HG03159 (cell line): ENCODE measurements around the gene CXCL5.

Experiments used
- ATAC-seq: cut with Tn5 transposase; IDR thresholded peaks from one replicate; pipeline ENCODE4 v1.9.1; 2021; ENCODE audit warnings: mild to moderate bottlenecking, moderate library complexity; ENCODE audit not compliant: unreplicated experiment

CXCL5 gene

DNA sequence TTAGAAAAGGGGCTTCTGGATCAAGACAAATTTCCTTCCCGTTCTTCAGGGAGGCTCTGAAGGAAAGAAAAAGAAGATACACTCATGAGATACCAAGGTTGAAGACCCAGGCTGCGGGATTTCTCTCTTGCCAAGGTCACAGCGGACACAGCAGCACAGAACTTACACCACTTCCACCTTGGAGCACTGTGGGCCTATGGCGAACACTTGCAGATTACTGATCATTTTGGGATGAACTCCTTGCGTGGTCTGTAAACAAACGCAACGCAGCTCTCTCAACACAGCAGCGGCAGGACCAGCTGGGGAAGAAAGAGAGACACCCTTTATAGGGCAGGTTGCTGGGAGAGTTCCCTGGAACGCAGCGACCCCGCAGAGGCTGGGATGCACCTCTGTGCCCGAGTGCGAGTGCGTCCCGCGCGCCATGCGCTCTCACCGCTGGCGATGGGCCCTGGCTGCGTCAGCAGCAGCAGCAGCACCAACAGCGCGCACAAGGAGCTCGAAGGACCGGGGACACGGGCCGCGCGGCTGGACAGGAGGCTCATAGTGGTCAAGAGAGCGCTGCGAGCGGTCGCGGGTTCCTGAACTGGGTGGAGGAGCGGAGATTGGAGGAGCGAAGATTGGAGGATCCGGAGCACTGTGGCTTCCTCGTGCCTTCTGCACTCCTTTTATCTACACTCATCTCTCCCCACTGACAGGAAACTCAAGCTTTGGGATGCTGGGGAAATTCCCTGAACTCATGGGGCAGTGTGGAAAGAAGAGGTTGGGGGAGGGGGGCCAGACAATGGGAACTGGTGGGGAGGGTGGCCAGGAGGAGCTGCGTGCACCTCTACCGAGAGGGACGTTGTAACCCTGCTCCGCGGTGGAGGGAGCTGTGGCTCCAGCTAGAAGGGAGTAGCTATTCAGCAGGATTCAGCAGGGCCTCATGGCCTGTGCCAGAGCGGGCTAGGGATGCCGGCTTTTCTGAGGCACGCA is at the start of gene CXCL5:
Gene CXCL5 (minus strand): TSS at position 638 of the 972 bp plus-strand sequence. CDS start 96 bp downstream, at position 542.
- no peak for ATAC-seq

DNA sequence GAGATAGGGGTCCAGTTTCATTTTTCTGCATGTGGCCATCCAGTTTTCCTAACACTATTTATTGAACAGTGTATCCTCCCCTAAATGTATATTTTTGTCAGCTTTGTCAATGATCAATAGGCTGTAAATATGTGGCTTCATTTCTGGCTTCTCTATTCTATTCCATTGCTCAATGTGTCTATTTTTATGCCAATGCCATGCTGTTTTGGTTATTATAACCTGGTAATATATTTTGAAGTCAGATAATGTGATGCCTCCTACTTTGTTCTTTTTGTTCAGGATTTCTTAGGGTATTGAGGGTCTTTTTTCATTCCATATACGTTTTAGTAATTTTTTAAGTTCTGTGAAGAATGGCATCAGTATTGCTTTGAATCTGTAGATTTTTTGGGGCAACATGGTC is 48.7 kb upstream of the CXCL5 start:
- ATAC-seq: no peak

DNA sequence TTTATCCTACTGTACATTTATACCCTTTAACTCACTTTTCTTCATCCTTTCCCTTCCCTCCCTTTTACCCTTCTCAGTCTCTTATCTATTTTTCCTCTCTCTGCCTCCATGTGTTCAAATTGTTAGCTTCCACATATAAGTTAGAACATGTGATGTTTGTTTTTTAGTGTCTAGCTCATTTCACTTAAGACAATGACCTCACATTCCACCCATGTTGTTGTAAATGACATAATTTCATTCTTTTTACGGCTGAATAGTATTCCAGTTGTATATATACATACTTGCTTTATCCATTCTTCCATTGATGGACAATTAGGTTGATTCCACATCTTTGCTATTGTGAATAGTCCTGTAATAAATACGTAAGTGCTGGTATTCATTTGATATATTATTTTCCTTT is 47.3 kb upstream of the CXCL5 start:
- no peak for ATAC-seq

DNA sequence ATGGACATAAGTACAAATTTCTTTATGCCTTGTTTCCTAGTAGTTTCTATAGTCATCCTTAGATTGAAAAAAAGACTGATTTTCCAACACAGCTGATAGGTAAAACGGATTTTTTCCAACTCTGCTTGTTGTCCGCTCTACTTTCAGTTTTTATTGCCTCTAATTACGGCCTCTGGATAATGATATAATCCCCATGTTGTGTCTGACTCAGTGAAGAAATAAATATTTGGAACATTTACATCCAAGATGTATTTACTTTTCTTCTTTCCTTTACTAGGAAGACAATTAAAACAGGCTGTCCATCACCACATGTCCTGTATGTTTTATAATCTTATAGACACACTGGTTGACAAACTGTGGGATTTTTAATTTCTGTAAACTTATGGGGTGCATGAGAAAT is 46.8 kb upstream of the CXCL5 start:
- no peak for ATAC-seq

DNA sequence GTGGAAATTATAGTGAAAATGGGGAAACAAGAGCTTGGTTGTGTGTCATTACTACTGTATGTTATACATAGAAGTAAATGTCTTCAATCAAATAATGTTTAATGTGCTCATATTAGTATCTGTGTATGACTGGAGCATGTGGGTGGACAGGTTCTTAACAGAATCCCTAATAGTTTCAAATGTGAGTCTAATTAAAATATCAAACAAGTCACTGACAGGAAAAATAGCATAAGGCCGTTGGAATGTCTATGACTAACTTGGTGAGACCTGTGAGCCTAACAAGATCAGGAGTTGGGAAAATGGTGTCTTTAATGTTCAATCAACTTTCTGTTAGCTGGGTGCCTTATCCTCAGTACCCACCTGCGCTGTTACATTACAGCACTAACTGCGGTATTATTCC is 46.2 kb upstream of the CXCL5 start:
- no peak for ATAC-seq

DNA sequence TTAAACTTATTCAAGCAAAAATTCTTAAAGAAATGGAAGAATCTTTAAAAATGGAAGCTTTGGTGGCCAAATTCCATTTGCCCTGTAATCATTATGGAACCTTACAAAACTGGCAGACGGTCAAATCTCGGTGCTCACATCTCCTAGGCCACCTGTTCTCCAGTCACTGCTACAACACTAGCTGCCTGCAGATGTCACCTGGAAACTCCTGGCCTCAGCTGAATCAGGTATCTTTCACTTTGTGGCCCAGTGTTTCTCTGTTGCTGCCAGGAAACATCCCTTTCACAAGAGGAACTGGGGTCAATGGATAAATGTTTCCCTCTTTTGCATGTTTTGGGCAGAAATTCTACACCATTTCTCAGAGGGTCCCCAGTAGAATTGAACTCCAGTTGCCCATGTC is 44.2 kb upstream of the CXCL5 start:
- ATAC-seq: no peak

DNA sequence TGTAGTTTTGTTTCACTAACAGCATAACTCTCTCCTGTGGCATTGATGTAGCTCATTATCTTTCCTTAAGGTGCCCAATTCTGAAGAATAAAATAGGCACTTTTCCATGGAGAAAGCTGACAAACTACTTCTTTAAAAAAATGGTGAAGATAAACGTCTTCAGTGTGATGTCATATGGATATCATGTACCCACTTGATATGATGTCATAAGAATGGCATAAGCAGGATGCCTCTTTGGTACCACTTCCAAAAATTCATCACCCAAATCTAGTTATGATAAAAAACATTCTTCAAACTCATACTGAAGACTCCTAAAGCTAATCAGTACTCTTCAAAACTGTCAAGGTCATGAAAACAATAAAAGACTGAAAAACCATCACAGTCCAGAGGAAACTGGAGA is 42.9 kb upstream of the CXCL5 start:
- ATAC-seq: no peak

DNA sequence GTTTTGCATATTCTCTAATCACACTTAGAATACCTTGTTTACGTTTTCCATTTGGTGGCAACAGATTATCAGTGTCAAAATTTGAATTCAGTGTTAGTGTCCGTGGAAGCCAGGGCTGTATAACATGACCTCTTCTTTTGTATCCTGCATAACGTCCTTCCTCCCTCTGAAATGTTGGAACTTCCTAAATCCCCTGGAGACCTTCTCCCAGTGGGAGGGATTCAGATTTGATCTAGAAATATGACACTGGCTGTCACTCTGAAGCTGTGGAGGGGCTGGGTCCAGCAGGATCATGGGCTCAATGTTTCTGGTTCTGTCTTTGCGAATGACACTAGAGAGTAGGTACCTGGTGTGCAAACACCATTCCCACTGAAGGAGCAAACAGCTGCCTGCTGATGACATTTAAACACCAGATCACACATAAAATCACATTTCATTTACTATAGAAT is 40.9 kb upstream of the CXCL5 start:
- peak; percentile 3 for ATAC-seq

DNA sequence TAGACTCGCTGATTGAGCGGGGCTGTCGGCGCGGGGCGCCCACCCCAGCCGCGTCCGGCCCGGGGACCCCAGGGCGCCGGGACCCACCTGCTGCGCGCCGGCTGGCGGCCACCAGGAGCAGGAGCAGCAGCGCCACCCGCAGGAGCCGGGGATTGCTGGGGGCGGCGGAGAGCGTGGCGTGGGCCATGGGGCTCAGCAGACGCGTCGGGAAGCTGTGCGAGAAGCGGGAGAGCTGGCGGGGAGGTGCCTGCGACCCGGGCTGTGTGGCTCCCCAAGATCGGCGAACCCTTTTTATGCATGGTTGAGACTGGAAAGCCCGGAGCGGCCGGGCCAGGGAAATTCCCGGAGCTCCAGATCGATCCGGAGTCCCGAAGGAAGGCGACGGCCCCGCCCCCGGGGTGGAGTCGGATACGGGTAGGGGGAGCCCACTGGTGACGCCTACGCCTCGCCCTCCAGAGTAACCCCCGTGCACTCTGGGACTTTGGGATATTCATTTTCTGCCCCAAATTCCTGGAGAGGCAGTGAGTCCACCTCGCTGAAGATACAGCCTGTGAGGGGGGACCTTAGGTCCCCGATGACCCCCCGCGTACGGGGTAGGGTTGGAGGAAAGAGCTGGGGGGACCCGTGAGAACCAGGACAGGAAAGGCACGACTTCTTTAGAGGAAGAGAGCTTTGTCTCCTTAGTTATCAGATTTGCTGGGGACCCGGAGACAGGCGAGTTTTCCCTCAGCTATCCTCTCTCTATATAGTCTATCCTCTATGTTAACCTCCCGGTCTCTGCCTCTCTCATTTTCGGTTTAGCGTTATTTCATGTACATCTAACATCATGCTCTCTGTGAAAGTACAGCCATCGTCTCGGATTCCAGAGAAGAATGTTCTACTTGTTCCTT is 40.2 kb upstream of the CXCL5 start, which contains the start of gene CXCL3:
Gene CXCL3 (minus strand): TSS at position 265 of the 890 bp plus-strand sequence. CDS start 78 bp downstream, at position 187.
- peak; percentile 65 for ATAC-seq

DNA sequence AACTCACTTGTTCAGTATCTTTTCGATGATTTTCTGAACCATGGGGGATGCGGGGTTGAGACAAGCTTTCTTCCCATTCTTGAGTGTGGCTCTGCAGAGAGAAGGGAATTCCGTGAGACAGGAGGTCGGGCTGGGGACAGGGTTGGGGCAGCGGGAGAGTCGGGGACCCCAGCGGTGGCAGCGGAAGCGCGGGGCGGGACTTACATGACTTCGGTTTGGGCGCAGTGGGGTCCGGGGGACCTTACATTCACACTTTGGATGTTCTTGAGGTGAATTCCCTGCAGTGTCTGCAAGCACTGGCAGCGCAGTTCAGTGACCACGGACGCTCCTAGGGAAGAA is 39.6 kb upstream of the CXCL5 start:
- no peak for ATAC-seq

DNA sequence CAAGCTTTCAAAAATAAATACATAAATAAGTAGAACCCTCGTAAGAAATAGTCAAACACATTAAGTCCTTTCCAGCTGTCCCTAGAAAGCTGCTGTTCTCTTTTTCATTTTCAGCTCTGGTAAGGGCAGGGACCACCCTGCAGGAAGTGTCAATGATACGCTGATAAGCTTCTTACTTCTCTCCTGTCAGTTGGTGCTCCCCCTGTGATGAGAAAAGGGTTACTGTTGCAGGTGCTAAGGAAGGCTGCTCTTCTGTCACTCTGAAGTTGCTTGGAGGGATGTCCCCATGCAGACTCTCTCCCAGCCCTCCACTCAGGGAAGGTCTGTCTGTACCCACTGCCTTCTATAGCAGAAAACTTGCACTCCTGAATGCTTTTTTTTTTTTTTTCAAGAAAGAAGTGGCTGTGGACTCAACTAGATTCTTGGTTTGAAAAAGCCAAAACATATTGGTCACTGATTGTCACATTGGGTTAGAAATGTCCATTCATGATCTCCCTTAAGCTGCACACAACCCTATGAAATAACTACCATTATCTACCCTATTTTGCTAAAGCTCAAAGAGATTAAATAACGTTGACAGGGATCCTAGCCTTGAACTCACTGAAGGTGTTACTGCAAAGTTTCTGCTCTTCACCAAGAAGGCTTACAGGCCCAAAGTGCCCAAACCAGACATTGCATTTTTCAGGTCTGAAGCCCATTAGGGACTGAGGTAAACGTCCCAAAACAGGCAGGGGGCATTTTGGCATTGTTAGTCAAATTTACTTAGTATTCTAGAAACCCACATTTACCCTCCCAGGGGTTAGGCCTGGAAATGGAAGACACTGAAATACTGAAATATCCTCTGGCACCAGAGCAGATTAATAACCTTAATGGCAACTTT is 38.8 kb upstream of the CXCL5 start:
- no peak for ATAC-seq

DNA sequence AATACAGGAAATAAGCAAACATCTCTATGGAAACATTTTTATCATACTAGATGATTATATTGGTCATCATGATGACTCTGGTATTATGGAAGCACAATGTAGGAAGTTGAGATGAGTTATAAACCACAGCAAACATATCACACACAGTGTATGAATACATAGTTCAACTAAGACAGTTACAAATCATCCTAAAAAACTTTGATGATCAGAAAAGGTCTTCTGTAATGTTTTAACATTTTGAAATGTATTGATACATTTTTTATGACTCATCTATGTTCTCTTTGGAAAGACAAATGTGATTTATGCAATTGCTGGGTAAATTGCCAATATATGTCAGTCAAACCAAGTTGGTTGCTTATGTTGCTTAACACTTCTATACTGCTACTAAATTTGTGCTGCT is 35.3 kb upstream of the CXCL5 start:
- ATAC-seq: no peak

DNA sequence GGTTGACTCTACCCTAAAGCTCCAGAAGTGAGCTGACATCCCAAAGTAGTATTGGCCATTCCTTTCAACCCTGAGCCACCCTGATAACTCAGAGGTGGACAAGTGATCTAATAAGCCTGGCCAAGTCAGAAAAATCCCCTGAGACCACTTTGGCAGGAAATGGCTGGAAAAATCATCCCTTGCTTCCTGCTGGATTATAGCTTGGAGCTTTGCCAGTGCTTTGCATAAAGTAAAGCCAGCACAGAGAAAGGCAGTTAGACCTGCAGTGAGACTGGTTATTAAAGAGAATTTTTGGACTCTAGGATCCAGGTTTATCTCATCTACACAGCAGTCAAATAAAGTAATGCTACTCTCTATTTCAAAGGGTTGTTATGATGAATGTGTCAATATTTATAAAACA is 33.6 kb upstream of the CXCL5 start:
- no peak for ATAC-seq

DNA sequence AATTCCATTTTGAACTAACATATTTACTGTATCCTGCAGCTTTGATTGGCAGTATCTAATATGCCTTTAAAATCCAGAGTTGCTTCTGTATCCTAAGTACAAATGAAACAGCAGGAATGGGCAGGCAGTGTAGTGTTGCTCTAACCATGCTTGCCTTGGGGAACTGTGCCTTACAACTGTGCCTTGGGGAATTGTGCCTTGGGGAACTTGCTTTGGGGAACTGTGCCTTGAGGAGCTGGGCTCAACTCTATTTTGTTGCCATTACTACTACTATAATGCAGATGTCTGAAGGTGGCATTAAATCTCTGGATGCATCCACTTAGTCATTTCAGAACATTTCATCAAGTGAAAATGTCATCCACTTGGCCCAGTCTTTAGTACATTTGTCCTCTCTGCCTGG is 33.1 kb upstream of the CXCL5 start:
- no peak for ATAC-seq

DNA sequence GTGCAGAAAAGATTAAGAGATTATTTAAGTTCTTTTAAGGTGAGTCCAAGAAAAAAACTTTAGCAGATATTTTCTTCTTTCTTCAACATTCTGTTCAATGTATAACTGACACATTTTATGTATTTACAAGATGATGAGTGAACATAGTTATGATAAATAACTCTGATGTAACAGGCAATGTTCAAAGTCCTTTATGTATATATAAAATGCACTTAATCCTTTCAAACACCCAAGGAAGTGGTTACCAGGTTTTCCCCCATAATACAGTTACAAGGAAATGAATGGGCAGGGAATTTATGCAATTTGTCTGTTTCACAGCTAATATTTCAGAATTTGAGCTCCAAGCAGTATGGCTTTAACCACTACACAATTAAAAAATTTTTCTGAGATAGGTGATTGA is 31.8 kb upstream of the CXCL5 start:
- ATAC-seq: no peak

DNA sequence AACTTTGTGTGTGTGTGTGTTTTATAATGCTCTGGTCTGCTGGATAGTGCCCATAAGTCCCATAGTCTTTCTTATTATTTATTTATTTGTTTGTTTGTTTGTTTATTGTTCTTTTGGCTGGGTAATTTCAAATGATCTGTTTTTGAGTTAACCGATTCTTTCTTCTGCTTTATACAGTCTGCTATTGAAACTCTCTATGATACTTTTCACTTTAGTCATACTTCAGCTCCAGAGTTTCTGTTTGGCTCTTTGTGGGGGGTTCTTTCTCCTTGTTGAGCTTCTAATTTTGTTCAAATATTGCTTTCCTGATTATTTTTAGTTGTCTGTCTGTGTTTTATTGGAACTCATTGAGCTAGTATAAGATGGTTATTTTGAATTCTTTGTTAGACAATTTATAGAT is 30.0 kb upstream of the CXCL5 start:
- no peak for ATAC-seq

DNA sequence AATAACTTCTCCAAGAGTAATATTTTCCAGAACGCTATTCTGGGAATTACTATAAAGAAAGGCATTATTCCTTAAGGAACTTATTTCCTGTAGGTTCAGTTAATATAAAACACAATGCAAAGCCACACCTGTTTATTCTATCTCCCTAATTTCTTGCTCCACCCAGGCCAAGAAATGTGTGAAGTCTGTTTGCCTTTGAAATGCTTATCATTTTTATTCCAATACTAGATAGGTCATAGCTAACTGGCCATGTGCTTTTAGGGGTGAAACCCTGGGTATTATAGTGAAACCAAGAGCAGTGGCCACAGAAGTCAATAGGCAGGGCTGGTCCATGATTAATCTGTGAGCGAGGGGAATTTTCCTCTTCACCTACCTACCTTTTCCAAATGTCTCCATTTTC is 25.2 kb upstream of the CXCL5 start:
- ATAC-seq: no peak

DNA sequence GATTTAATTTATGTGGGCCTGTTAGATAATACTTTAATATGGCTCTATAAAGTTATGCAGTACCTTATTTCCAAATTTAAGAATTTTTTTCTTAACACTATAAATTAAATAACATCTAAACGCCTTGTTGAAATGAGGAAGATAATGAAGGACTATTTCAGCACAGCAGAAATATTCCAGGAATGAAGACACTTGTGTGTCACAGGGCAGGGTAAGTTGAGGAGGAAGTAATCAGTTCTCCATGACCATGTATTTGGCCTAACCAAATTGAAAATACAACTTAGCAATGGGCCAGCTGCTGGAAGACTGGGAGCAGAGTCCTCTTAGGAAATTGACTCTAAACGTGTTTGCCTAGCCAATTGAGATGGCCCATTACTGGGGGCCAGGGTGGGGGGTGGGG is 23.1 kb upstream of the CXCL5 start:
- no peak for ATAC-seq

DNA sequence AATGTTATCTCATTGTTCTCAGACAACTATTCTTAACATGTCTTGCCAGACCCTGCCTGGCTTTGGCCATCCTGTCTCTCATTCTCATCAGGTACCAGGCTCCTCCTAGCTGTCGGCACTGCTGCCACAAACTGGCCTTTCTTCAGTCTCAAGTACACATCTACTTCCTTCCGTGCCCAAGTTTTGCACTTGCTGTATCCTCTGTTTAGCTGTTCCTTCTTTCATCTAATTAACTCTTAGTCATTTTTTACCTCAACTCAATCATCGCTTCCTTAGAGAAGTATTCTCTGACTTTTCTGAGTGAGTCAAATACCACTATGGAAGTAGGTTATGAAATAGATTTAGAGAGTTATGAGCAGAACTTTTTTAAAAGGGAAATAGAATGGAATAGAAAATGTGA is 20.3 kb upstream of the CXCL5 start:
- ATAC-seq: no peak

DNA sequence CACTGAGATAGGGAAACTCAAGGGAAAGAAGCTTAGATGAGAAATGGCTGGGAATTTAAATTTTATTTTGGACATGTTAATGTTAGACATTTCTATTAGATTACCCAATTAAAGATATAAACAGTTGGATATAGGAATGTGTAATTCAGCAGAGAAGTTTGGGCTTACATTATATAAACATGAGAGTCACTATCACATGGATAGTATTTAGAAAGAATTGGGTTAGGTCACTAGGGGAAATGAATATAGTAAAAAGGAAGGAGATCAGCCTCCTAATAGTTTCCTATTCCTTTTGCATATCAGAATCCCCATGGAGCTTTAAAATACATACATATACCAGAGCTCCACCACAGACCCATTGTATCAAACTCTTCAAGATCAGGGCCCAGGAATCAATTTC is 19.6 kb upstream of the CXCL5 start:
- ATAC-seq: no peak

DNA sequence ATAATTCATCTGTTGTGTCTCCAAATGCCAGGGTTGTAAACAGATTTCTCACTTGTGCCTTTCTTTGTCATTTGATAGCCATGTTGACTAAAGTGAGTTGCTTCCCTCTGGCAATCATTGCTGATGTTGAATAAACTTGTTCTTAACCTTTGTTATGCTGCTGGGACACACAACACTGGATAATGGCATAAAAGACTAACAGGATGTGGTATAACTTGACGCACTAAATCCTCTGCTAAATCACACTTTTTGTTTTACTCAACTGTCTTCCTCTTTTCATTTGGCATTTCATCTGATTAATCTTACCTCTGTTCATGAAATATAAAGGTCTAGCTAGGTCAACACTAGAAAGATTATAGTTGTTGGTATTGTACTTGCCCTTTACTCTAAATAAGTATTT is 17.6 kb upstream of the CXCL5 start:
- ATAC-seq: no peak
